ENCODE data around the gene CDS2. TPM values are rescaled to one million over a fixed set of nuclear protein-coding genes. Genes with fewer than 3 reads are reported as not detected.
"Not testable (repeated sequence)": the region's sequence is repeated elsewhere in the genome, so short reads cannot be mapped to it uniquely, and the experiment has no call there.

The CDS2 gene
- total RNA-seq, 2 donors from 2014 or later, result 26.2 to 61.8 TPM

DNA sequence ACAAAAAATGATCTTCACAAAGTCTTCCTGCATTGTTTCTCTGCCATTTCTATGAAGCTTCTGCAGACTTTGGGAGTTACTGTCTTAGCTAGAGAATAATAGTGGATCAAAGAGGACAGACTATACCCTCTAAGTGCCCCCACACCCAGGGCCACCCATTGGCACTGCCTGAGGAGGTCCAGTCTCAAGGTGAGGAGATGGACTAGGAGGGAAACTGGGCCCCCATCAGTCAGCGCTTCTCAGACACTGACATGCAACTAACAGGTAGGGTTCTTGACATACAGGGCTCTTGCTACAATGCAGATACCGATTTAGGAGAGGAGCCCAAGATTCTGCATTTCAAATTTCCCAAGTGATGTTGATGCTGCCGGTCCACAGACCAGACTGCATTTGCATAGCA is 31.4 kb upstream of the CDS2 start:
- 87% methylated on average over 3 of the region's 3 CpGs for WGBS
- intact Hi-C loops (cut with DNase I), result loop anchor here (10.0 kb wide), 1 partner anchor 141 kb away; no protein-coding TSS in a partner anchor

DNA sequence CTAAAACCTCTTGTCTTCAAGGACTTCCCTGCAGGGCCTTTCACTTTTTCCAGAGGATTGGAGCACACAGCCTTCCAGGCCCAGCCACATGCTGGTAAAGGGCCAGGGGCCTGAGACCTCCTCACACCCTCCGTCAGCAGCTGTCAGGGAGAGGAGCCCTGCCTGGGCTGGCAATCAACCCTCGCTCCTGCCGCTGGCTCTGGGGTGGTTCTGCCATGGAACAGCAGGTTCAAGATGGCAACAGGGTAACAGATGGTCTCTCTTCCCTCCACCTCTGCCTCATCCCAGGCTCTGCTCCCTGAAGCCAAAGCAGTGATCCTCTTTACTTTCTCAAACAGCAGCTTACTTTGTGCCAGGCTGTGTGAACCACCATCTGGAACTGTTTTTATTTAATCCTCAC is 30.9 kb upstream of the CDS2 start:
- H3K27me3 ChIP-seq (replicated peaks; ENCODE audit: insufficient read depth), result no peaks in the 10 kb centered on the region
- H3K27ac ChIP-seq, result no peak overlapping the region
- no peak overlapping the region for H3K4me3 ChIP-seq
- no peak for DNase-seq (ENCODE audit: low spot score)
- H3K36me3 ChIP-seq, result no peaks in the 10 kb centered on the region
- 85% methylated on average over 3 of the region's 3 CpGs for WGBS
- peaks cover 6% of the 10 kb centered on the region for H3K4me1 ChIP-seq (replicated peaks)
- TF ChIP-seq POLR2A (IDR thresholded peaks at IDR 0.05) (no peak), POLR2AphosphoS5 (IDR thresholded peaks at IDR 0.05) (no peak)
- TF ChIP-seq, protein P1, sequence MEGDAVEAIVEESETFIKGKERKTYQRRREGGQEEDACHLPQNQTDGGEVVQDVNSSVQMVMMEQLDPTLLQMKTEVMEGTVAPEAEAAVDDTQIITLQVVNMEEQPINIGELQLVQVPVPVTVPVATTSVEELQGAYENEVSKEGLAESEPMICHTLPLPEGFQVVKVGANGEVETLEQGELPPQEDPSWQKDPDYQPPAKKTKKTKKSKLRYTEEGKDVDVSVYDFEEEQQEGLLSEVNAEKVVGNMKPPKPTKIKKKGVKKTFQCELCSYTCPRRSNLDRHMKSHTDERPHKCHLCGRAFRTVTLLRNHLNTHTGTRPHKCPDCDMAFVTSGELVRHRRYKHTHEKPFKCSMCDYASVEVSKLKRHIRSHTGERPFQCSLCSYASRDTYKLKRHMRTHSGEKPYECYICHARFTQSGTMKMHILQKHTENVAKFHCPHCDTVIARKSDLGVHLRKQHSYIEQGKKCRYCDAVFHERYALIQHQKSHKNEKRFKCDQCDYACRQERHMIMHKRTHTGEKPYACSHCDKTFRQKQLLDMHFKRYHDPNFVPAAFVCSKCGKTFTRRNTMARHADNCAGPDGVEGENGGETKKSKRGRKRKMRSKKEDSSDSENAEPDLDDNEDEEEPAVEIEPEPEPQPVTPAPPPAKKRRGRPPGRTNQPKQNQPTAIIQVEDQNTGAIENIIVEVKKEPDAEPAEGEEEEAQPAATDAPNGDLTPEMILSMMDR (IDR thresholded peaks at IDR 0.05), result no peak
- H3K9me3 ChIP-seq, result no peaks in the 10 kb centered on the region
- intact Hi-C loops (cut with DNase I), result loop anchor here (10.0 kb wide), 1 partner anchor 141 kb away; no protein-coding TSS in a partner anchor

More for the DNA sequence above, 31.4 kb upstream of the CDS2 start:
- Histone ChIP-seq H3K9me3 (no peaks in the 10 kb centered on the region), H3K4me3 (no peak overlapping the region), H3K4me1 (replicated peaks) (peaks cover 2% of the 10 kb centered on the region), H3K27ac (no peak overlapping the region), H3K36me3 (no peaks in the 10 kb centered on the region), H3K27me3 (replicated peaks; ENCODE audit: insufficient read depth) (no peaks in the 10 kb centered on the region)
- DNase-seq (ENCODE audit: low spot score), result no peak
- TF ChIP-seq, protein P1 (IDR thresholded peaks at IDR 0.05), result no peak
- TF ChIP-seq POLR2A (IDR thresholded peaks at IDR 0.05) (no peak), POLR2AphosphoS5 (IDR thresholded peaks at IDR 0.05) (no peak)

DNA sequence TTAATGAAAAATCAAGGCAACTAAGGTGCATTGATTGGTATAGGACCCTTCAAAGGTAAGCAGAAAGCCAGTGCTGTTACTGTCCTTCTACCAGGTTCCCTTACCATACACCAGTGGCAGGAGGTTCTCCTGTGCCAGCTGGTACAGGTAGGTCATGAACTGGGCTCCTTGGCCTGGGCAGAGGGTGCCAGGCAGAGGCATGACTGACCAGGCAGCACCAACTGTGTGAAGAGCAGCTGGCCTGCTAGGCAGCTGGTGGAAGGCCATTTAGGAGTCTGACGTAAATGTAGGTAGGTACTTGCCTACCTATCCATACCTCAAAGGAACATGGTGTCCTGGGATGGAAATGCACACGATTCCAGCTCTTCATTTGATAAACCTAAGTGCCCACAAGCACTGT is 30.3 kb upstream of the CDS2 start:
- no peak overlapping the region for H3K4me3 ChIP-seq
- intact Hi-C loops (cut with DNase I), result loop anchor here (10.0 kb wide), 1 partner anchor 142 kb away; no protein-coding TSS in a partner anchor
- H3K36me3 ChIP-seq, result no peaks in the 10 kb centered on the region

DNA sequence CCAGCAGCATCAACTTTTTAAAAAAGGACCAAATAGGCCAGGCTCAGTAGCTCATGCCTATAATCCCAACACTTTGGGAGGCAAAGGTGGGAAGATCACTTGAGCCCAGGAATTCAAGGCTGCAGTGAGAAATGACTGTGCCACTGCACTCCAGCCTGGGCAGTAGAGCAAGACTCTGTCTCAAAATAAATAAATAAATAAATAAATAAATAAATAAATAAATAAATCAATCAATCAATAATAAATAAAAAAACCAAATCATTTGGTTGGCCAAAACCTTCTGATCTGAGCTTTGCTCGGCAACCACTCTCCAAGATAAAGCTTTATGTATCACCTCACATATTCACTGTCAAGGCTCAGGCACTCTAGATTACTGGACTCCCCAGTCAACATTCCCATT is 27.8 kb upstream of the CDS2 start:
- 95% methylated on average over 1 of the region's 1 CpG for WGBS
- intact Hi-C loops (cut with DNase I), result loop anchor here (10.0 kb wide), 1 partner anchor 144 kb away; no protein-coding TSS in a partner anchor
- DNase-seq (ENCODE audit: low spot score); H3K9me3 ChIP-seq; H3K27me3 ChIP-seq (replicated peaks; ENCODE audit: insufficient read depth); H3K36me3 ChIP-seq; H3K4me1 ChIP-seq (replicated peaks); H3K4me3 ChIP-seq; H3K27ac ChIP-seq: not testable (repeated sequence)

More for the DNA sequence above, 30.3 kb upstream of the CDS2 start:
- Histone ChIP-seq H3K27me3 (replicated peaks; ENCODE audit: insufficient read depth) (no peaks in the 10 kb centered on the region), H3K4me1 (replicated peaks) (peaks cover 6% of the 10 kb centered on the region), H3K9me3 (no peaks in the 10 kb centered on the region), H3K27ac (no peak overlapping the region)
- TF ChIP-seq POLR2A (IDR thresholded peaks at IDR 0.05) (no peak), POLR2AphosphoS5 (IDR thresholded peaks at IDR 0.05) (no peak)
- TF ChIP-seq, protein P1 (IDR thresholded peaks at IDR 0.05), result no peak
- DNase-seq (ENCODE audit: low spot score), result no peak
- WGBS, result 75% methylated on average over 2 of the region's 2 CpGs

DNA sequence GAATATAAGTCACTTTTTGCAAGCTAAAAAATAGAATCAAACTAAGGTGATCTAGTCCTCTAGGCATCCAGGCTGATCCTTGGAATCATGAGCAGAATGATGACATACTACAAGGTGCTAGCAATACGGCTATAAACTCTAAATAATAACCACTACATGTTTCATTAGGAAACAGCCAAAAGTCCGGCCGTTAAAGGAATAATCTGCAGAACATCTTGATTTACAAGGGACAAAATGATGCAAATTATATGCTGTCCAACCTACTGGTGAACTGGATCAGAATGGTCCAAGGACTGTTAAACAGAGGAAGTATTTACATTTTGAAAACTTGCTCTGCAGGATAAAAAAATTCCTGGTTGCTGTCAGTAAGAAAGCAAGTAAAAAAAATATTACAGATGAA is 26.9 kb upstream of the CDS2 start:
- not testable (repeated sequence) for DNase-seq (ENCODE audit: low spot score); H3K4me3 ChIP-seq; H3K9me3 ChIP-seq; H3K27me3 ChIP-seq (replicated peaks; ENCODE audit: insufficient read depth); H3K4me1 ChIP-seq (replicated peaks); H3K36me3 ChIP-seq
- 25% methylated on average over 3 of the region's 3 CpGs for WGBS
- peak overlapping the region in 1 of 2 donors; percentile 29 for H3K27ac ChIP-seq
- peak; percentile 51 for TF ChIP-seq POLR2AphosphoS5 (IDR thresholded peaks at IDR 0.05)
- intact Hi-C loops (cut with DNase I), result loop anchor here (10.0 kb wide), 1 partner anchor 145 kb away; no protein-coding TSS in a partner anchor

DNA sequence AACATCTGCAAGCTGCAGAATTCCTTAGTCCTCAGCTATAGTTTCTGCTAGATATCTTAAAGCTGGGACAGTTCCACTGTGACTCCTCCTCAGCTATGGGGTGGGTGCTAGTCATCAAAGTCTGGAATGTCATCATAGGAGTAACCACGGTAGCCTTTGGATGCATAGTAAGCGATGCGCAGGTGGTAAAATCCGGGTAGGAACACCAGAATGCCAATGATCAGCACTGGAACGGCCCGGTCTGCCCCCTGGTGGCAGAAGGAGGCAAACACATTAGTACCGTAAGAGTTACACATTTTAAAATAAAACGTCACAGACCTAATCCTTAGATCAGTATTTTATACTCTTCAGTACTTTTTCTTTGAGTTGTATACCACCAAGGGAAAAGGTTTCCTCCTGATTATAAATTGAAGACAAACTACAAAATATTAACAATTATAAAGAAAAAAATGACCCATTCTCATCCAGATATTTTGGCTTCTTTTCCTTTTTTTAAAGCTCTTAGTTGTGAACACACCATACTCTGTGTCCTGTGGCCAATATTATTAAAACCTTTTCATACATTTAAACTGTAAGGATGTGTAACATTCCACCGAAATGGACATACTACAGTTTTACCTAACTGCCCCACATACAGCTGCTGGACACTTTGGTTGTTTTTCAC is 26.0 kb upstream of the CDS2 start:
- peak; percentile 70 for DNase-seq (ENCODE audit: low spot score)
- Histone ChIP-seq H3K27ac (peak overlapping the region; percentile 12 to 29), H3K27me3 (replicated peaks; ENCODE audit: insufficient read depth) (no peaks in the 10 kb centered on the region), H3K9me3 (no peaks in the 10 kb centered on the region), H3K4me1 (replicated peaks) (peaks cover 6% of the 10 kb centered on the region), H3K4me3 (no peak overlapping the region), H3K36me3 (peaks cover 0 to 5% of the 10 kb centered on the region in 2 donors)
- intact Hi-C loops (cut with DNase I), result no loop called here
- TF ChIP-seq, protein P1 (IDR thresholded peaks at IDR 0.05), result peak; percentile 80 to 97 (median 88)
- peak; percentile 36 for TF ChIP-seq POLR2AphosphoS5 (IDR thresholded peaks at IDR 0.05)
- TF ChIP-seq POLR2A (IDR thresholded peaks at IDR 0.05), result no peak
- WGBS, result 10% methylated on average over 9 of the region's 9 CpGs

Data from prostate gland (tissue), 2 donors.